M059J (cell line): ENCODE data around the gene KRT38. TPM values are rescaled to one million over a fixed set of nuclear protein-coding genes. Genes with fewer than 3 reads are reported as not detected.
"Not testable (repeated sequence)": the region's sequence is repeated elsewhere in the genome, so short reads cannot be mapped to it uniquely, and the experiment has no call there.

Experiments used
- DNase-seq: peaks from one replicate; pipeline ENCODE4 v3.0.0-alpha.2; 2012; ENCODE audit warnings: low read depth
- total RNA-seq: library from RNA; depleted of rRNA; stranded (reverse); fragments of >200 nt; shearing (Covaris generic); gene quantifications from 2 replicates; pipeline ENCODE4 v1.2.3, GENCODE V29; 2014

KRT38 gene
- total RNA-seq, 1 experiment from 2014 or later: not detected

DNA sequence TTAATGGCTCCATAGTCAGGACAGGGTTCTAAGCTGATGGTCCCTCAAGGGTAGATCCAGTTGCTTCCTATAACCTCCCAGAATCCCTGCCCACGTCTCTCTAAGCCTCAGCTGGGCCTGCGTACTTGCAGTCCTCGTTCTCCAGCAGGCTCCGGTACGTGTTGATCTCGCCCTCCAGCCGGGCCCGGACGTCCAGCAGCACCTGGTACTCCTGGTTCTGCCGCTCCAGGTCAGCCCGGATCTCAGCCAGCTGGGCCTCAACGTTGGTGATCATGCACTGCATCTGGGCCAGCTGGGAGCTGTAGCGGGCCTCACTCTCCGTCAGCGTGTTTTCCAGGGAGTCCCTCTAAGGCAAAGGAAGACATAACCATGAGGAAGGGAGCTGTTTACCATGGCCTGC is 21.9 kb upstream of the KRT38 start:
- no peak for DNase-seq

DNA sequence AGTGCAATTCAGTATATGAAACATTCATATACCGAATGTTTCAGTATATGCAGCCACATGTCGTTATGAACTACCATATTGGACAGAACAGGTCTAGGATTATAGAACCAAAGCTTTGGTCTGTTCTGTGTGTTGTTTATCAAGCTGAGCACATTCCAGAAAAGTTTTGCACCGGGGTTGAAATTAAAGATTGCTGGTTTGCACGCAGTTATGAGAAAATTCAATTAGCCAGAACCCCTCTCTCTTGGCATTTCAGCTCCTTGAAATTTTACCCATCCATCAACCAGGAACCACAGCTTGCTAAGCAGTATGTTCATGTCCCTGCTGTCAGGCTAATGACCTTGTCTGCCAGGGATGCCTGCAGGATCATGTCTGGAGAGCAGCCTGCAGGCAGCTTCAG is 16.9 kb upstream of the KRT38 start:
- DNase-seq: no peak

- DNase-seq: peak; percentile 36
Measured at GRCh38 chr17:41456204-41456603, 15.4 kb upstream of the KRT38 start.

- DNase-seq: peak; percentile 52
Measured at GRCh38 chr17:41455236-41455635, 14.5 kb upstream of the KRT38 start.

DNA sequence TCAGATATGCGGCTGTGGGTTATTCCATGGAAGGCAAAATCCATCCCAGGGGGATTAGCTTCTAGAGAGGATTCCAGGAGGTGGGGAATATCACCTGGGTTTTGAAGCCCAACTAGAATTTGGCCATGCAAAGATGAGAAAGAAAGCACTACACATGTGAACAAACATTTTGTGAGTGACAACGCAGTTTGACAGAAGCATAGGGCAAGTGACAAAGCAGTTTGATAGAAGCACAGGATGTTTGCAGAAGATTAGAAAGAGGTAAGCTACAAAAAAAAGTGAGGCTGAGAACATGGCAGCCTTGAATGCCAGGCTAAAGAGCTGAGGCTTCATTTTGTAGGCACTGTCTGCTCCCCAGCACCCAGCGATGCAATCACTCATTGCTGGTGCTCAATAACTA is 12.3 kb upstream of the KRT38 start:
- no peak for DNase-seq

DNA sequence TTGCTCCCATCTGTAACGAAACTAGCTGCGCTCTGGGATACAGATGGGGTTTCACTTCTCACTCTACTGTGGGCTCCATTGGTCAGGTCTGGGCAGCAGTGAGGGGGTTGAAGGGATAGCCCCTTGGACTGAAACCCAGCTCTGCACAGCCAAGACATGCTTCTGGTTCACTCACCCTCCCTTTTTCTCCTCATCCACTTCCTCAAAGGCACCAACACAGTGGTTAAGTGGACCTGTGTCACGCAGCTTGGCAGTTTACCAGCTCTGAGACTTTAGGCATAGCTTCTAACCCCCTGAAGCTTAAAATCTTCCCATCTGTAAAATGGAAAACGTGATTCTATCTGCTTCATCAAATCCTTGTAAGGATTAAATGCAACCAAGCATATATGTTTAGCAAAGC is 11.5 kb upstream of the KRT38 start:
- peak; percentile 25 for DNase-seq

GRCh38 chr17:41451154-41451728 is 10.5 kb upstream of the KRT38 start:
- peak; percentile 85 for DNase-seq

GRCh38 chr17:41449008-41449407 is 8.2 kb upstream of the KRT38 start:
- no peak for DNase-seq

DNA sequence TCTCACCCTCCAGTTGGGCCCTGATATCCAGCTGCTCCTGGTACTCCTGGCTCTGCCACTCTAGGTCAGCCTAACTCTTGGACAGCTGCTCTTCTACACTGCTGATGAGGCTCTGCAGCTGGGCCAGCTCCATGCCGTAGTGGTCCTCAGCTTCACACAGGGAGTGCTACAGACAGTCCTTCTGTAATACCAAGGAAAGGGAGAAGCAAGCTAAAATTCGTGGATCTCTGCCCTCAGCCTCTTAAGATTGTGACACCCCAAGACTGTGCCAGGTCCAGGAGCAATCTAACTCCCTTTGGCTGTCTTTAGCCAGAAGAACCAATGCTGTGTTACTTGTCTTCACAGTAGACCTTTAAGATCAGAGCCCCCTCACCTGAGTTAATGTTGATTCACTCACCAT is 7.7 kb upstream of the KRT38 start:
- DNase-seq: no peak

GRCh38 chr17:41446806-41447205 is 6.0 kb upstream of the KRT38 start:
- DNase-seq: peak; percentile 55

GRCh38 chr17:41444640-41445039 is 3.9 kb upstream of the KRT38 start:
- DNase-seq: no peak

DNA sequence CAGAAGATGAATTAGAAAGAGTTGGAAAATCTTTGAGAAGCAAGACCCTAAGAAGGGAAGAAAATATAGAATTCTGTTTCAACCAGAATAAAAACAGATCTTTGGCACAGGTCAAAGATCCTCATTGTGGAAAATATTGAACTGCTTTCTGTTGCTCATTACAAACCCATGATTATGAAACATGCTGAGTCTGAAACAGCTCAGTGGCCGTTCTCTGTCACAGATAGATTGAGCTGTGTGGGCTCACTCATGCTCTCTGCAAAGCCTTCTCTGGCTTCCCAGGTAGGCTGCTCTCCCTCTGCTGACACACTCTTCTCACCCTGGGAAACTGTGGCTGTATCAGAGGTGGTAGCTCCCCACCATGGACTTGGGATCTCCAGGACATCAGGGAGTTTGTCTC is 3.4 kb upstream of the KRT38 start:
- no peak for DNase-seq

DNA sequence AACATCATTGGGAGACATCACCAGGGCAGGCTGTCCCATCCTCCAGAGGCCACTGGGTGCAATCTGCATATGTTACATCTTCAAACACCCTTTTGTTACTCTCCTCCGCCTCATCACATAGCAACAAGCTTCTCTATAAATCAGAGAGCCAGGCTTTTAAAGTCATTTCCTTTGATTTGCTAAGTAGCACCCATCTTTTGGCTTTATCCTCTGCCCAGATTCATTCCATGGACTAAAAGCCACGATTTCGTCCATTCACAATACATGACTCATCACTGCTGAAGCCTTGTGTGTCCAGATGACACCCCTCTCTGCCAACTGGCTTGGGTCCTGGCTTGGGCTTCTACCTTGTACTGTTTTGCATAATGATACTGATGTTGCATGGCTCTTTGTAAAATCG is 2.0 kb upstream of the KRT38 start:
- DNase-seq: peak; percentile 77

DNA sequence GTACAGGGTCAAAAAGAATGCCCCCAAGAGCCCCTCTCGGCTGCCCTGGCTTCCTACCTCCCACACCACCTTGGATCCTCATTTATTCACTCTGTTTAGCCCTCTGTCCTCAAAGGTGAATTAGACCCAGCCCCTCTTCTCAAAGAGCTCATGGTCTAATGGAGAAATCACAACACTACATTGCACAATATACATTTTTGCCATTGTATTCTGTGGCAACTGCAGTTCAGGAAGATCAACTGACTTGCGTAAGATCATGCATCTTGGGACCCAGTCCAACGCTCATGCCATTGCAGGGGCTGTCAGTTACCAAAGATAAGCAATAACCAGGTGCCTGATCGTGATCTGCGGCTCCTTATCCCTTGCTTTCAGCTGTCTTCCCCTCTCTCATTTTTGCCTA is 1.4 kb downstream of the KRT38 start:
- DNase-seq: no peak

GRCh38 chr17:41437769-41438168 is 3.0 kb downstream of the KRT38 start:
- DNase-seq: peak; percentile 16

DNA sequence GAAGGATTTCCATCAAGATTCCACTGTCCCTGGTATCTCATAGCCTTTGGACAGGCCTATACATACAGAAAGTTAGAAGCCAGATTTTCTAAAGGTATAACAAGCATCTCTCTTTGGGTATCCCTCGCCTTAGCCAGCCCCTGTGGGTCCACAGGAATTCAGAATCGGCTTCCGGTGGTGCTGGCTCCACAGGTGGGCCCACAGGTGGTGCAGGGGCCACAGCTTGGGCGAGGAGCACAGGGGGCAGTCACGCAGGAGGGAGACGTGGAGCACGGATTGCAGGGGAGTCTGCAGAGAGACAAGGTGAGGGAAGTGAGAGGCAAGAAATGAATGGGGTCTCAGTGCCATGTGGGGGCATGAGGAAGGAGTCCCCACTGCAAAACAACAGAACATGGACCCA is 3.5 kb downstream of the KRT38 start:
- DNase-seq: no peak

DNA sequence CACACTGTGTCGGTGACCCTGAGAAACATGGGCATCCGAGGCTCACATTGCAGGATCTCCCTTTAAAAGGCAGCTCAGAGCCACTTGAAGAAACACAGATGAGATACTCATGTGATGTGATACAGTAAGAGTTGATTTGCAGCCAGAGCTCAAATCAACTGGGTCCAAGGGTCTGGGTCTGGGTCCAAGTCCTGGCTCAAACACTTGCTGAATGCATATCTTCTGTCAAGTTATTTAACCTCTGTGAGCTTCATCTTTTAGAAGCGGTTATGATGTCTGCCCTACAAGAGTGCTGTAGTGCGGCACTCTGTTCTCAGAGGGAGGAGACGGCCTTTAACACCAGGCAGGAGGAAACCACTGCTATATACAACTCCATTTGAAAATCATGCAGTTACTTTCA is 6.4 kb downstream of the KRT38 start:
- DNase-seq: no peak

DNA sequence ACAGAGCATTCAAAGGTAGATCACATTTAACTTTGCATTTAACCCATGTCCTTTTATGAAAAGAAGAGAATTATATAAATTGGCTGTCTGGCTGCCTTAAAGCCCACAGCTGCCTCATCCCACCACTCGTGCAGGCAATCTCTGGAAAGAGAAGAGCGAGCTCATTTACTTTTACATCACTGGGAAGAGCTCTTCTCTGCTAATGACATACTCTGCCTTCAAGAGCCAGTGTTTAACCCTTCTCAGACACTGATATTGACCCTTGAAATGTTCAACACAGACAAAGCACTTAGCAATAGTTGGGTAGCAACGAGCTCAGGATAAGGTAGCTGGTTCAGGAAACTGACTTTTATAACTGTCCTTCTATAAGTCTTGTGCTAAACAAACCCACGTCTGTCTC is 6.8 kb downstream of the KRT38 start:
- no peak for DNase-seq

- DNase-seq: no peak
Measured at GRCh38 chr17:41433586-41433985, 7.2 kb downstream of the KRT38 start.

- not testable (repeated sequence) for DNase-seq
Measured at GRCh38 chr17:41430376-41430775, 10.4 kb downstream of the KRT38 start.

DNA sequence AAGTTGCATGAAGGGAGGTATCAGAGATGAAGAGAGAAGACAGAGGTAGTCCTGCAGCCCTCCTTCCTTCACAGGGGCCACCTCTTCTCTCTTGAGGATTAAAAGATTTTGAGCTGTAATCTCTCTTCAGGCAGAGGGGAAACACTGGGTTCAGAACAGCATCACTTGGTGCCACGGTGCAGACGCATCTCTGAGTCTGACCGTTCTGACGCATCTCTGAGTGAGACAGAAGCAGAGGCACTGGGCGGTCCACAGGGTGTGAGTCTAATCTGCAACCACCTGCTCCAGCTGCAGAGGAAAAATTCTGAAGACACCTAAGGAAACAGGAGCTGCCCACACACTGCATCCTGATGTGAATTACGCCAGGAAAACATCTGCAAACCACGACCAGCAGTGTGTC is 11.1 kb downstream of the KRT38 start:
- no peak for DNase-seq

- DNase-seq: peak; percentile 66
Measured at GRCh38 chr17:41428591-41429291, 12.0 kb downstream of the KRT38 start.

DNA sequence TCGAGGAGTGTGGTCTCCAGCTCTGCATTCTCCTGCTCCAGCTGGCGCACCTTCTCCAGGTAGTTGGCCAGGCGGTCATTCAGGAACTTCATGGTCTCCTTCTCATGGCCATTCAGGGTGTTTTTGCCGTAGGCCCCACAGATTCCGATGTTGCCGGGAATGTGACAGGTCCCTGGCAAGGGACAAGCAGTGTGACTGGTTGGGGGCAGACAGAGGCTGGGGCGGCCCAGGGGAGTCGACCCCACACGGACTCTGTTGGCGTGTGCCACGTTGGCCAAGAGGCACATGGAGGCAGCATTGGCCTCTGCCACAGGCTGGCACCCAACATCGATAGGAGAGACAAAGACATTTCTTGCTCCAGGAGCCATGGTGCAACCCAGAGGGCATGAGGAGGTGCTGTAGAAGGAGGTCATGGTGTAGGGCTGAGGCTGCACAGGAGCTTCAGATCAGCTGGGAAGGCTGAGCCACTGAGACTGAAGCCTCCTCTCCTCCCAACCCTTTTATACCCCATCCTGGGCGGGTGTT is 16.6 kb downstream of the KRT38 start, which contains the start of gene KRT37:
KRT37 (minus strand) TSS at position 475 of the 525 bp plus-strand sequence; CDS start at position 413, 62 bp downstream.
- no peak for DNase-seq
